ENCODE results near the gene CASS4.
"Not testable (repeated sequence)": the region's sequence is repeated elsewhere in the genome, so short reads cannot be mapped to it uniquely, and the experiment has no call there.

Gene CASS4

GRCh38 chr20:56392132-56392880 lies 19.8 kb upstream of the CASS4 start, which contains the start of the genes AURKA and CSTF1:
AURKA (minus strand) TSS chr20:56392215; CDS start chr20:56388197, 4,018 bp downstream.
CSTF1 (plus strand) TSS chr20:56392645; CDS start chr20:56395553, 2,908 bp downstream.
- DNase-seq (ENCODE audit: low spot score), result peak; percentile 98

GRCh38 chr20:56392881-56393482 lies 19.1 kb upstream of the CASS4 start:
- DNase-seq (ENCODE audit: low spot score), result peak; percentile 32

- DNase-seq (ENCODE audit: low spot score), result no peak
These were observed 18.4 kb upstream of the CASS4 start for GRCh38 chr20:56393653-56394052.

- no peak for DNase-seq (ENCODE audit: low spot score)
These were observed 16.9 kb upstream of the CASS4 start for GRCh38 chr20:56395166-56395565.

- DNase-seq (ENCODE audit: low spot score), result peak; percentile 36
These were observed 11.9 kb upstream of the CASS4 start for GRCh38 chr20:56400001-56400640.

- no peak for DNase-seq (ENCODE audit: low spot score)
These were observed 8.6 kb upstream of the CASS4 start for GRCh38 chr20:56403465-56403864.

GRCh38 chr20:56405356-56405755 lies 6.7 kb upstream of the CASS4 start:
- not testable (repeated sequence) for DNase-seq (ENCODE audit: low spot score)

- no peak for DNase-seq (ENCODE audit: low spot score)
These were observed 5.2 kb upstream of the CASS4 start for GRCh38 chr20:56406910-56407309.

- DNase-seq (ENCODE audit: low spot score), result no peak
These were observed 2.5 kb upstream of the CASS4 start for GRCh38 chr20:56409521-56409920.

- no peak for DNase-seq (ENCODE audit: low spot score)
These were observed 2.1 kb upstream of the CASS4 start for GRCh38 chr20:56409956-56410355.

- not testable (repeated sequence) for DNase-seq (ENCODE audit: low spot score)
These were observed 773 bp upstream of the CASS4 start for GRCh38 chr20:56411287-56411686.

GRCh38 chr20:56412473-56412790 lies 372 bp downstream of the CASS4 start:
- no peak for DNase-seq (ENCODE audit: low spot score)

GRCh38 chr20:56412949-56413348 lies 889 bp downstream of the CASS4 start:
- no peak for DNase-seq (ENCODE audit: low spot score)

GRCh38 chr20:56414842-56415765 lies 3.0 kb downstream of the CASS4 start:
- DNase-seq (ENCODE audit: low spot score), result no peak

GRCh38 chr20:56417402-56417801 lies 5.3 kb downstream of the CASS4 start:
- DNase-seq (ENCODE audit: low spot score), result no peak

- no peak for DNase-seq (ENCODE audit: low spot score)
These were observed 5.9 kb downstream of the CASS4 start for GRCh38 chr20:56417911-56418310.

- DNase-seq (ENCODE audit: low spot score), result no peak
These were observed 6.4 kb downstream of the CASS4 start for GRCh38 chr20:56418385-56418861.

GRCh38 chr20:56420028-56420427 lies 8.0 kb downstream of the CASS4 start:
- DNase-seq (ENCODE audit: low spot score), result no peak

- DNase-seq (ENCODE audit: low spot score), result no peak
These were observed 9.1 kb downstream of the CASS4 start for GRCh38 chr20:56420940-56421688.

GRCh38 chr20:56422076-56422823 lies 10.2 kb downstream of the CASS4 start:
- no peak for DNase-seq (ENCODE audit: low spot score)

GRCh38 chr20:56422824-56423189 lies 10.7 kb downstream of the CASS4 start:
- no peak for DNase-seq (ENCODE audit: low spot score)

All from HuH-7.5 (cell line).